HEK293T (cell line): ENCODE data around the gene SACS.
"Not testable (repeated sequence)": the region's sequence is repeated elsewhere in the genome, so short reads cannot be mapped to it uniquely, and the experiment has no call there.

ENCODE experiments used
- FOXK2 ChIP-seq: fragments of 450-650 bp; IDR thresholded peaks from 2 replicates; pipeline ENCODE4 v1.6.1; 2016; ENCODE audit warnings: mild to moderate bottlenecking
- SUZ12 ChIP-seq: fragments of 450-650 bp; IDR thresholded peaks from 2 replicates; pipeline ENCODE4 v1.6.1; 2016; ENCODE audit warnings: mild to moderate bottlenecking

DNA sequence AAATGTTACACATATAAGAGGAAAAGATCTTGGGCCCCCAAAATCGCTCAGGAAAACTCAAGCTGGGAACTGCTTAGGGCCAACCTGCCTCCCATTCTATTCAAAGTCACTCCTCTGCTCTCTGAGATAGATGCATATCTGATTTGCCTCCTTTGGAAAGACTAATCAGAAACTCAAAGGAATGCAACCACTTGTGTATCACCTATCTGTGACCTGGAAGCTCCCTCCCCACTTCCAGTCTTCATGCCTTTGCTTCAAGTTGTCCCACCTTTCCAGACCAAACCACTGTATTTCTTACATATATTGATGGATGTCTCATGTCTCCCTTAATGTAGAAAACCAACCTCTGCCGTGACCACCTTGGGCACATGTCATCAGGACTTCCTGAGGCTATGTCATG, 32.3 kb downstream of the SACS start:
- not testable (repeated sequence) for TF ChIP-seq SUZ12, FOXK2
